Activated naive CD8-positive, alpha-beta T cell treated with anti-CD3 and anti-CD28 coated beads for 36 hours (primary cell): ENCODE data around the gene KBTBD2. TPM values are rescaled to one million over a fixed set of nuclear protein-coding genes. Genes with fewer than 3 reads are reported as not detected.
"Not testable (repeated sequence)": the region's sequence is repeated elsewhere in the genome, so short reads cannot be mapped to it uniquely, and the experiment has no call there.

Experiments
- DNase-seq: peaks from one replicate; pipeline ENCODE4 v3.0.0; 2021
- H3K27ac Mint-ChIP-seq: one replicate; pipeline ENCODE4 v1.8.0; 2022; ENCODE audit warnings: mild to moderate bottlenecking, moderate library complexity, mixed read lengths
- H3K27me3 Mint-ChIP-seq: one replicate; pipeline ENCODE4 v1.8.0; 2022; ENCODE audit warnings: mild to moderate bottlenecking, mixed read lengths
- H3K36me3 Mint-ChIP-seq: one replicate; pipeline ENCODE4 v1.8.0; 2021; ENCODE audit warnings: mild to moderate bottlenecking, mixed read lengths
- H3K4me1 Mint-ChIP-seq: one replicate; pipeline ENCODE4 v1.8.0; 2021; ENCODE audit warnings: mixed read lengths
- H3K4me3 Mint-ChIP-seq: one replicate; pipeline ENCODE4 v1.8.0; 2022; ENCODE audit warnings: mild to moderate bottlenecking, moderate library complexity, mixed read lengths
- H3K9me3 Mint-ChIP-seq: one replicate; pipeline ENCODE4 v1.8.0; 2022; ENCODE audit warnings: mixed read lengths
- total RNA-seq, 2 experiments: library from RNA; stranded (reverse); gene quantifications; one replicate each; pipeline ENCODE4 v1.2.3, GENCODE V29; 2021

Gene KBTBD2
- 10 to 100 TPM; 20.9 to 22.7 TPM for total RNA-seq

DNA sequence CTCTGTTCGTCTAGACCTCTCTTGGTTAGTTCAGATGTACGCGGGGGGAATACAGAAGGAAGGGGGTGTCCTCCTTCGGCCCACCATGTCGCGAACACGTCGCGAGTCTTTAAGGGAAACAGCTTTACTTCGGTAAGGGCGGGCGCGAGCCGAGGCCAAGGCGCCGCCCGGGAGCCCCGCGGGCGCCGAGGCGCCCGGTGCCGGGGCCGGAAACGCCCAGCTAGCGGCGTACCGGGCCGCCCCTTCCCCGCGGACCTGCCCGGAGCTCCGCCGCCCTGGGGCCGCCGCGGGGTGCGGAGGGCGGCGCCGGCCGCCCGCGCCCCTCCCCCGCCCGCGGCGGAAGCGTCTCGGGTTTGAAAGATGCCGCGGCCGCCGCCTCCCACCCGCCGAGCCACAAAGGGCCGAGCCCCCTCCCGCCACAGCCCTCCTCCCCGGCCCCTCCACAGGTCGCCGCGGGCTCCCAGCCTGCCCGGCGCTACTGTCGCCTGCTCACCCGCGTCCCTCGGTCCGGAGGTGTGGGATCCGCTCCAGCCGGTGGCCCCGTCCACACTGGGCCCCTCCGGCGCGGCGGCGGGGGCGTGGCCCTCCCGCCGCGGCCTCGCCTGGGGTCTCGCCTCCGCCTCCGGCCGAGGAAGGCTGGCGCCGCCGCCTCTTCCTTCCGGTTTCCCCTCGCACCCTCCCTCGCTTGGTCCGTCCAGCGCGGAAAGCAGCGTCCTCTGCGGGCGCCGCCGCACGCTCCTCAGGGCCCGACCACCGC lies at the start of gene KBTBD2:
Gene KBTBD2 (minus strand): TSS at position 718 of the 757 bp plus-strand sequence. CDS start 12,156 bp downstream, outside the sequence.
- Mint-ChIP-seq H3K27ac (peak within 1 kb of the TSS; percentile 99), H3K27me3 (peaks cover 4% of the 10 kb centered on the region), H3K4me3 (peak within 1 kb of the TSS; percentile 92), H3K4me1 (peaks cover 45% of the 10 kb centered on the region), H3K9me3 (no peaks in the 10 kb centered on the region), H3K36me3 (peaks cover 8% of the 10 kb centered on the region)
- peak; percentile 84 for DNase-seq

DNA sequence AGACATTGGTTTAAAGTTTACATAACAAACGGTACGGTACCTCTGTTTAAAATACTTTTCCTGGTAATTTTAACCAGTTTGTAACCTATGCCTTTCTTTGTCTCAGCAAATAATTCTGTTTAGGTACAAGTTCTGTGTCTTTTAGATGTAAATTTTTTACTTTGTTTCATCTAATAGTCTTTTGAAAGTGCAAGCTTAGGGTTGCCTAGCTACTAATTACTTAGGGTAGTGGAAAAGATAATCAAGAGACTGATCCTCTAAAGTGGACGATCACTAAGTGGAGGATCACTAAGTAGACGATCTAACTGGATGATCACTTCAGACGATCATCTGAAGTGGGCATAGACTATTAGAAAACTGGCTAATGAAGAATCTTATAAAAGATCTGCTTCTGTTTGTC lies 49.6 kb upstream of the KBTBD2 start:
- H3K27ac Mint-ChIP-seq, result no peak overlapping the region
- peaks cover 13% of the 10 kb centered on the region for H3K4me1 Mint-ChIP-seq
- H3K36me3 Mint-ChIP-seq, result peaks cover 7% of the 10 kb centered on the region
- H3K9me3 Mint-ChIP-seq, result peaks cover 2% of the 10 kb centered on the region
- peak overlapping the region; percentile 91 for H3K4me3 Mint-ChIP-seq
- peaks cover 17% of the 10 kb centered on the region for H3K27me3 Mint-ChIP-seq
- DNase-seq, result no peak

DNA sequence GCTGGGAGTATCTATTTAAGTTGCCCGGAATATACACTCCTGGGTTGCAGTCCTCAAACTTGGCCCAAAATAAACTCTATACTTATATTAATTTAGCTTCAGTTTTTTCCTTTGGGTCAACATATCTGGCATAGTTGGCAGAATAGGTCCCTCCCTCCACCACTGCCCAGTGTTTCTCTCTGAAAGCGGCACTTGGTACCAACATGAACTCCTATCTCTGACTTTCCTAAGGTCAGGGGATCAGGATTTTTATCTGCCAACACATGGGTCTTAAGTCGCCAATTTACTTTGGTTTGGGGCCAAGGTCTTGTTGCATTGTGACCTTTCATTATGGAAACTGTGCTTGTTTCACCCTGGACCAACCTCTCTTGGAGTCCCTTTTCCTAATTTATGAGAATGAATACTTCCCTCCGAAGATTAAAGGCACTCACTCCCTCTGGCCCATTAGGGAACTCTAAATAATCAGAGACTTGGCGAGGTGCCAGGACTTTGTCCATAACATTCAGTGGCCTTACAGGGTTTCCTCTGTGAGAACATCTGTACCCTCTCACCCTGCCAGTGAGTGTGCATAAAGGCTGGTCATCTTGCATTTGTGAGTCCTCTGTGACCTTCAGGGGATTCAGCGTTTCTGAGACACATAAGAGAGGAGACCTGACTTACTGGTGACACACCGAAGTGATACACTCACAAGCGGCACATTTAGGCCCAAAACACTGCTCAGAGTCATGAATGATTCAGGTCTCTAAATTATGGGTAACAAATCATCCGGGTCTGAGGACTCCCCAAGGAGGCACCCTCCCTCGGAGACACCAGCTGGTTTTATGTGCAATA lies 46.0 kb upstream of the KBTBD2 start:
- H3K4me3 Mint-ChIP-seq, result no peak overlapping the region
- no peak overlapping the region for H3K27ac Mint-ChIP-seq
- peaks cover 7% of the 10 kb centered on the region for H3K36me3 Mint-ChIP-seq
- peaks cover 10% of the 10 kb centered on the region for H3K27me3 Mint-ChIP-seq
- H3K9me3 Mint-ChIP-seq, result no peaks in the 10 kb centered on the region
- H3K4me1 Mint-ChIP-seq, result peaks cover 12% of the 10 kb centered on the region
- DNase-seq, result no peak

DNA sequence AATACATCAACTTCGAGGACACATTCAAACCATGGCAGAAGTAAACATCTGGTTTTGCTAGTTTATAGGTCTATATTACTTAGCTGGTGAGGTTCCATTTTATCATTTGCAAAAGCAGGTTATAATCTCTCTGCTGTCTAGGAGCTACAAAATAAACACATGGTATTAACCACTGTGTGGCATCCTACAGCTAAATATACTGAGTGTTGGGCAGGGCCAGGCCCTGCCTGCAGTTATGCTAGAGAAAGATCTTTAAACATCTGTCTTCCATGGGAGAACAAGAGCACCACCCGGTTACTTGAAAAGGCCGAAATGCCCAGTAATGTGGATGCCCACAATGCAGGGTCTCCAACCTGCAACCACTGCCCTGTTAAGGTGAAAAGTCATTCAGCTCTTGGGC lies 45.1 kb upstream of the KBTBD2 start:
- peaks cover 2% of the 10 kb centered on the region for H3K36me3 Mint-ChIP-seq
- H3K4me3 Mint-ChIP-seq, result no peak overlapping the region
- no peak for DNase-seq
- H3K27me3 Mint-ChIP-seq, result peaks cover 4% of the 10 kb centered on the region
- H3K27ac Mint-ChIP-seq, result no peak overlapping the region
- peaks cover 6% of the 10 kb centered on the region for H3K4me1 Mint-ChIP-seq
- no peaks in the 10 kb centered on the region for H3K9me3 Mint-ChIP-seq

DNA sequence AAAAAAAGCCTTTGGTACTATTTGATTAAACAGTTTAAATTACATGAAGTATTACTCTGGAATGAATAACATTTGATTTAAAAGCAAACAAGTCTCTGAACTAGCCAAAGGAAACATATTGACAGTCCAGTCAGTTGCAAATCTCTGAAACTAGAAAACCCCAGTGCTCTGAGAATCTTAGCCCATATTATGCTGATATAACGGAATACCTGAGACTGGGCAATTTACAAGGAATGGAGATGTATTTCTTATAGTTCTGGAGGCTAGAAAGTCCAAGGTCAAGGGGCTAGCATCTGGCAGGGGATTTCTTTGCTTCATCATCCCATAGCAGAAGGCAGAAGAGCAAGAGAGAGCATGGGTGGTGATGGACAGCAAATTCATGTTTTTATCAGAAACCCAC lies 44.0 kb upstream of the KBTBD2 start:
- no peak overlapping the region for H3K4me3 Mint-ChIP-seq
- no peak overlapping the region for H3K27ac Mint-ChIP-seq
- H3K9me3 Mint-ChIP-seq, result no peaks in the 10 kb centered on the region
- no peak for DNase-seq
- peaks cover 2% of the 10 kb centered on the region for H3K36me3 Mint-ChIP-seq
- no peaks in the 10 kb centered on the region for H3K27me3 Mint-ChIP-seq
- peaks cover 2% of the 10 kb centered on the region for H3K4me1 Mint-ChIP-seq

DNA sequence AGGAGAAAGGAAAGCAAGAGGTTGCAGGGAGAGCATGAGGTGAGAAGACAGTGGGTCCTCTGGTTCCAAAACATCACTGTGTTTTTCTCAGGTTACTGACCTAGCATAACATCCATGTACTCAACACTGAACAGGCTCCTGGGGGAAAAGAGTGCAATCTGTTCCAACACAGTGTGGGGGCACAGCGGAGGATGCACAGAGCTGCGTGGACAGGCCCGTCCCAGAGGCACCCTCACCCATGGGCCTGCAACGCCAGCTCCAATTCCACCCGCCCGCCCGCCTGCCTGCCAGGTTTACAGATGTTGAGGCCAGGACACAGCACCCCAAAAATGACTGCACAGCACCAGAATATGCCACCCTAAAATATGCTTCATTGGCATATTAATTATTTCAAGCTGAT lies 38.8 kb upstream of the KBTBD2 start:
- H3K4me1 Mint-ChIP-seq, result no peaks in the 10 kb centered on the region
- H3K27ac Mint-ChIP-seq, result no peak overlapping the region
- H3K4me3 Mint-ChIP-seq, result no peak overlapping the region
- no peak for DNase-seq
- no peaks in the 10 kb centered on the region for H3K27me3 Mint-ChIP-seq
- no peaks in the 10 kb centered on the region for H3K9me3 Mint-ChIP-seq
- peaks cover 2% of the 10 kb centered on the region for H3K36me3 Mint-ChIP-seq

DNA sequence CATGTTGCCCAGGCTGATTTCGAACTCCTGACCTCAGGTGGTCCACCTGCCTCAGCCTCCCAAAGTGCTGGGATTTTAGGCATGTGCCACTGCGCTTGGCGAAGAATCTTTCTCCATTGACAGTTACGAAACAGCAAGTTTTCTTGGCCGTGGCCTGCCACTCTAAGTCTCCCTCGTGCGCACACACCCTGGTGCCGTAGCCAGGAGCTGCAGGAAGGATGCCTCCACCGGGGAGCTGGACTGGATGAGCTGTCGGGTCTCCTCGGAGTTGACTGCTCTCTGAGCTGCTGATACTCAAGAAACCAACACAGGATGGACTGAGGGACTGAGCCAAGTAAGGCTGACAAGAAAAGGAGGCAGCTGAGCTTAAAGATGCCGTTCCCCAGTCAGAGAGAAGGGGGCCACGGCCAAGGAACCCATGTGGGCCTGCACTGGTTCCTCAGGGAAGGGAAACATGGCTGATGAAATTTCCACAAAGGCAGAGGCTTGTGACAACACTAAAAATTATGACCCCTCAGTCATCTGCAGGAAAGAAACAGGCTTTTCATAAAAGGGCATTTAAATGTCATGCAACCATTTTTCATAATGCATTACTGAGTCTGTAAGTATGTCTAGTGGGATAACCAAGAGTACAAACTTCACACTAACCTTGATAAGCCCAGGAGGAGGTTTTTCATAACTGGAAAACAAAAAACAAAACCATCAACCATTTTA lies 38.0 kb upstream of the KBTBD2 start:
- H3K9me3 Mint-ChIP-seq, result no peaks in the 10 kb centered on the region
- DNase-seq, result no peak
- no peaks in the 10 kb centered on the region for H3K27me3 Mint-ChIP-seq
- H3K4me3 Mint-ChIP-seq, result no peak overlapping the region
- no peak overlapping the region for H3K27ac Mint-ChIP-seq
- H3K36me3 Mint-ChIP-seq, result peaks cover 2% of the 10 kb centered on the region
- H3K4me1 Mint-ChIP-seq, result no peaks in the 10 kb centered on the region

DNA sequence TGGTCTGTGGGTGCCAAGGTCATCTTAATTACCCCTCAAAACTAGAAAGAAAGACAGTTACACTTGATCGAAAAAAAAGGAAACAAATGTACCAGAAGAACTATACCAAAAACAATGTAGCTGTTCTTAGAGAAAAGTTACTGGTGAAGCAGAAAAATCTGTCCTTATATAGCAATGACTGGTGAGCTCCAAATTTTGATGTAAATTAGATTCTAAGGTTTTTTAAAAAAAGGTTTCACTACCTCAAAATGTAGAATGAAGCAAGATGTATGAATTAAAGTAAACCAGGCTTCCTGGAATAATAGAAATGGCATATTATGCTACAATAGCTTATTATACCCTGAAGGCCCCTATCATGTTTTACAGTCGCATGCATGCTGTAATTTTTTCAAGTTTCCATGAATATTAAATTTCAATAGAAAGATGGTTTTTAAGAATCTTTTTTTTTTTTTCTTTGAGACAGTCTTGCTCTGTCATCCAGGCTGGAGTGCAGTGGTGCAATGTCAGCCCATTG lies 37.3 kb upstream of the KBTBD2 start:
- H3K27ac Mint-ChIP-seq, result no peak overlapping the region
- DNase-seq, result no peak
- no peaks in the 10 kb centered on the region for H3K4me1 Mint-ChIP-seq
- peaks cover 2% of the 10 kb centered on the region for H3K36me3 Mint-ChIP-seq
- H3K9me3 Mint-ChIP-seq, result no peaks in the 10 kb centered on the region
- no peak overlapping the region for H3K4me3 Mint-ChIP-seq
- no peaks in the 10 kb centered on the region for H3K27me3 Mint-ChIP-seq

DNA sequence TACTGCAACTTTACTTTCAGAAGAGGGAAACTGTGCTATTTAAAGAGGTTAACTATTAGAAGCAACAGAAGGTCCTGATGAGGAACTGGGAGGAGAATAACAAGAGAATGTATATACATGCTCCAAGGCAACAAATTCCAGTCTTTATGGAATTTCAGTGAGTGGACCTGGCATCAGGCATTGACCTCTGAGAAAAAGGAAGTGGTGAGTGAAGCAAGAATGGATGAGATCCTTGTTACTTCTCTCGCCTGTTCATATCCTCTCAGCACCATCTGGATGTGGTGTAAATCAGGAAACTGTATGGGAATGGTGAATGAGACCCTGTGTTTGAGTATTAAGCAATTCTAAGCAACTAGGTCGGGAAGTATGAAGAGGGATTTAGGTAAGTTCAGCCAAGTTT lies 30.3 kb upstream of the KBTBD2 start:
- peaks cover 5% of the 10 kb centered on the region for H3K4me1 Mint-ChIP-seq
- H3K27me3 Mint-ChIP-seq, result no peaks in the 10 kb centered on the region
- no peak overlapping the region for H3K27ac Mint-ChIP-seq
- H3K9me3 Mint-ChIP-seq, result no peaks in the 10 kb centered on the region
- no peak overlapping the region for H3K4me3 Mint-ChIP-seq
- DNase-seq, result no peak
- peaks cover 3% of the 10 kb centered on the region for H3K36me3 Mint-ChIP-seq

DNA sequence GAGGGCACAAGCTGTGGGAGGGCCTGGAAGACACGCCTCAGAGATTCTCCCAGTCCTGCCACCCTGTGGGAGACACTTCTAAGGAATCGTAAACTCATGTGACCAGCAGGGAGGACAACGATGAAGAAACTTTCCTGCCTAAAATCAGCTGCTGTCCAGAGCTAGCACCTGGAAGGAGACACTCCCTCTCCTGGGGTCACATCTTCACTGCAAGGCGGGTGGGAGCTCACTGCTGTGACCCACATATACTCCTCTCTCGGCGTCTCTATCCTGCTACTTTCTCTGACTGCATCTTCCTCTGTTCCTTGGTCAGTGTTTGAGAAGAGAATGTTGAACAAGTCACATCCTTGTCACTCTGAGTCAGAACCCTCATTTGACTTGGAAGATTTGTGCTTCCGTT lies 25.4 kb upstream of the KBTBD2 start:
- H3K4me3 Mint-ChIP-seq, DNase-seq, H3K27ac Mint-ChIP-seq, H3K36me3 Mint-ChIP-seq, H3K9me3 Mint-ChIP-seq, H3K27me3 Mint-ChIP-seq: not testable (repeated sequence)
- H3K4me1 Mint-ChIP-seq, result peaks cover 14% of the 10 kb centered on the region

DNA sequence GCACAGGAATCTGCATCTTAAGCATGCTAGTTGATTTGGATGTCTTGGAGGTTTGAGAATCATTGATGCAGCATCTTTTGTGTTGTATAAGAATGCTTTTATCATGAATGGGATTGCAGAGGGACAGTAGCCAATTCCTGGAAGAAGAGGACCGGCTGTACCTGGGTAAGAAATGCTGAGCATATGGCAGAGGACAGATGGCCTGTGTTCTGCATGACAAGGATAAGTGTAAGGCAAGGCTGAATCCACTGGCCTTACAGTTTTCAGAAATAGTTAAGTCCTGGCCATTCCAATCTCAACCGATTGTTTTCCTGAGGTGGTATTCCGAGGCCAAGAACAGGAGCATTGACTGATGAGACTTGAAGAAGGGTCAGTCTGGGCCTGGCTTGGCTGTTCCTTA lies 24.4 kb upstream of the KBTBD2 start:
- DNase-seq, result no peak
- H3K27ac Mint-ChIP-seq, result no peak overlapping the region
- no peaks in the 10 kb centered on the region for H3K27me3 Mint-ChIP-seq
- peaks cover 10% of the 10 kb centered on the region for H3K4me1 Mint-ChIP-seq
- peaks cover 3% of the 10 kb centered on the region for H3K36me3 Mint-ChIP-seq
- H3K4me3 Mint-ChIP-seq, result no peak overlapping the region
- H3K9me3 Mint-ChIP-seq, result no peaks in the 10 kb centered on the region

DNA sequence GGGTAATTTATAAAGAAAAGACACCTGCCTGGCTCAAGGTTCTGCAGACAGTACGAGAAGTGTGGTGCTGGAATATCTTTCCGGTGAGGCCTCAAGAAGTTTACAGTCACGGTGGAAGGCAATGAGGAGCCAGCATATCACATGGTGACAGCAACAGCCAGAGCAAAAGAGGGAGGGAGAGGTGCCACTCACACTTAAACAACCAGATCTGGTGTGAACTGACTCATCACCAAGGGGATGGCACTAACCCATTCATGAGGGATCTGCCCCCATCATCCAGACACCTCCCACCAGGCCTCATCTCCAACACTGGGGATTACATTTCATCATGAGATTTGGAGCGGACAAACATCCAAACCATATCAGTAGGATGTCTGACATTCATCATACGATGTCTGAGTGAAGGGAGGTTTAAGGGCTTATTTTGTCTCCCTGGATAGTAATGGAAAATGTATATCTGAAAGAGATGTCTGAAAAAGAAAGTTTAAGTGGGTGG lies 23.5 kb upstream of the KBTBD2 start:
- Mint-ChIP-seq H3K36me3 (peaks cover 3% of the 10 kb centered on the region), H3K27ac (no peak overlapping the region), H3K4me1 (peaks cover 10% of the 10 kb centered on the region), H3K27me3 (no peaks in the 10 kb centered on the region), H3K4me3 (no peak overlapping the region), H3K9me3 (no peaks in the 10 kb centered on the region)
- DNase-seq, result no peak

DNA sequence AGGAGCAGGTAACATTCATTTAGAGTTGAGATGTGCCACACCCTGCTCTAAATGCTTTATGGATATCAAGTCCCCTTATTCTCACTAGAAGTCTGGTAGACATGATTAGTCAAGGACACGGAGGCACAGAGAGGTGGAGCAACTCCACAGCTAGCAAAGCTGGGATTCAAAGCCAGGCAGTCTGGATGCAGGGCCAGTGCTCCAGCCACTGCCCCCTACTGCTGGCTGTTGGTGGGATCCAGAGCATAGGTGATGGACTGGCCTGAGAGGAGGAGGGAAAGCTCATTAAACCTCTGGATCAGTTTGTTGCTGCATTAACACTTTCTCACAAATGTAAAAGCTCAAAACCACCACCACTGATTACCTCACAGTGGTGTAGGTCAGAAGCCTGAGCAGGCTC lies 22.6 kb upstream of the KBTBD2 start:
- H3K36me3 Mint-ChIP-seq, result peaks cover 3% of the 10 kb centered on the region
- no peaks in the 10 kb centered on the region for H3K9me3 Mint-ChIP-seq
- DNase-seq, result no peak
- H3K4me3 Mint-ChIP-seq, result no peak overlapping the region
- peaks cover 10% of the 10 kb centered on the region for H3K4me1 Mint-ChIP-seq
- no peak overlapping the region for H3K27ac Mint-ChIP-seq
- no peaks in the 10 kb centered on the region for H3K27me3 Mint-ChIP-seq

DNA sequence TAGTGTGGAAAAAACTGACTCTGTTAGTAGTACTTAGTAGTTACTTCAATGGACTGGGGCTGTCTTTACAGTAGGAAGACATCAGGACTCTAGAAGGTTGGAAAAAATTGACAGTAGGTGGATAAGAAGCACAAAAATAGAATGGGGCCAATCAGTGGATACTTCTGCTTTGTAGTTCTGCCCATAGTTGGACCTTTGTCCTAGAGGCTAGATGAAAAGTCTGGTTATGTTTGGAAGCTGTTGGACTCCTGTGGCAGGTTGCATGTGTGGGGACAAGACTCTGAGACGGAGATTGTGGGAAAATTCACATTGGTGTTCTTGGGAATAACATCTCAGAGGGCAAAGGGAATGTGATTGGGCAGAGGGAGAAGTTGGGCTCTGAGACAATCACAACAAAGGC lies 18.6 kb upstream of the KBTBD2 start:
- H3K4me3 Mint-ChIP-seq, result no peak overlapping the region
- no peak overlapping the region for H3K27ac Mint-ChIP-seq
- no peaks in the 10 kb centered on the region for H3K9me3 Mint-ChIP-seq
- no peaks in the 10 kb centered on the region for H3K36me3 Mint-ChIP-seq
- peaks cover 8% of the 10 kb centered on the region for H3K4me1 Mint-ChIP-seq
- H3K27me3 Mint-ChIP-seq, result no peaks in the 10 kb centered on the region
- no peak for DNase-seq

DNA sequence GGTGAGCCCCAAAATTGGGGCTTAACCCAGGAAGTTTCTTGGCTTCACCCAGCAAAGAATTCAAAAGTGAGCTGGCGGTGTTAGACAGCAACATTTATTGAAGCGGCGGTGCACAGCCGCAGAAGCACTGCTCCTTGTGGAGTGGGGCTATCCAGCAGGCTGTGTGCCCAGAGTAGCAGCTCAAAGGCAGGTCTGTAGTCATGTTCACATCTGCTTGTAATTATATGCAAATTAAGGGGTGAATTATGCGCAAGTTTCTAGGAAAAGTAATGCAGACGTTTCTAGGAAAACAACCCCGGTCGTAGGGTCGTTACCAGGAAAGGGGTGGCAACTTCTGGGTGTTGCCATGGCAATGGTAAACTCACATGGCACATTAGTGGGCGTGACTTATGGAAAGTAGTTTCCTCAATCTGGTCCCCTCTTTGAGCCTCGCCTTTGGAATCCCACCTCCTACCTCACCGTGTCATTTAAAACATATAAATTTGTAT lies 13.7 kb upstream of the KBTBD2 start:
- no peaks in the 10 kb centered on the region for H3K9me3 Mint-ChIP-seq
- H3K27me3 Mint-ChIP-seq, result no peaks in the 10 kb centered on the region
- DNase-seq, result peak; percentile 78
- no peaks in the 10 kb centered on the region for H3K36me3 Mint-ChIP-seq
- H3K4me3 Mint-ChIP-seq, result peak overlapping the region; percentile 76
- H3K4me1 Mint-ChIP-seq, result peaks cover 8% of the 10 kb centered on the region
- H3K27ac Mint-ChIP-seq, result peak overlapping the region; percentile 90
